ENCODE results near the gene TK2.
A peak's percentile ranks its signal among the peaks of the same experiment; 100 is the strongest.
"Not testable (repeated sequence)": the region's sequence is repeated elsewhere in the genome, so short reads cannot be mapped to it uniquely, and the experiment has no call there.

TK2 gene

GRCh38 chr16:66519482-66520373, 30.2 kb downstream of the TK2 start:
- DNase-seq (ENCODE audit: low spot score), result no peak

DNA sequence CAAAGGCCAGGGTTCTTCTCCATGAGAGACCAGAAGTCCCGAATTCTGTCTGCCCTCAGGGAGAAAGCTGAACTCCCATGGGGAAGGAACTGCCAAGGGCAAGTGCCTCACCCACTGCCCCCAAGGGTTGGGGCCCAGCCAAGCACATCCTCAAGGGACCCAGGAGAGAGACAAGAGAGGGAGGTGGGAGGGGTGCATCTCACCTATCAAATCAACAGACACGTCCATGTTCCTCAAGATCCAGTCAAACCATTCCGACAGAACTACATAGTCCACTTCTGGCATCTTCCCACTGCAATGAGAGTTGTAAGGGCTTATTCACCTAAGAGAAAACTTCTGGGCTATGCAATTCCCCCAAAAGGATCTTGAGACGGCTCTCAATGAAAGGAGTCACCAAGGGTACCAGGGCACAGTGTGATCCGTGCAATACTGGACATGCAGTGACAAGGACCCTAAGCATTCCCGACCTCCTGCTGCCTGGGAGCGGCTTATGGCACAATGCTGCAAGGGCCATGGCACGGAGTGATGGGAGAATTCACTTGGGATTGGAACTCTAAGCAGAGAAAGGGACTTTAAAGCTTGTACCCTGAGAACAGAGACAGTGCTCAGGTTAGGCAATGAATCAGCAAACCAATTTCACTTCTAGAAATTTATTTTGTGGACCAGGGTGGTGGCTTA, 32.2 kb downstream of the TK2 start:
- no peak for DNase-seq (ENCODE audit: low spot score)

GRCh38 chr16:66516808-66517585, 32.9 kb downstream of the TK2 start:
- peak; percentile 97 for DNase-seq (ENCODE audit: low spot score)

DNA sequence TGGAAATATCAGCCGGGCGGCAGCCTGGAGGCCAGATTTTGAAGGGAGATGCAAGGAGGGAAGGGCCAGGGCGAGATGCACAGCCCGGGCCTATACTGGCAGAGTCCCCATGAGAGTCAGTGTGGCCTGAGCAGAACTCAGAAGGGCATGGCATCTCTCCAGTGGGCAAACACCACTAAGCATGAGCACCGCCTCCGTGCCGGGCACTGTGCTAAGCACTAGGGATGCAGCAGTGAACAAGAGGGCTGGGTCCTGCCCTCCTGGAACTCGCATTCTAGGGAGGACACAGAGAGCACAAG, 33.5 kb downstream of the TK2 start:
- no peak for DNase-seq (ENCODE audit: low spot score)

DNA sequence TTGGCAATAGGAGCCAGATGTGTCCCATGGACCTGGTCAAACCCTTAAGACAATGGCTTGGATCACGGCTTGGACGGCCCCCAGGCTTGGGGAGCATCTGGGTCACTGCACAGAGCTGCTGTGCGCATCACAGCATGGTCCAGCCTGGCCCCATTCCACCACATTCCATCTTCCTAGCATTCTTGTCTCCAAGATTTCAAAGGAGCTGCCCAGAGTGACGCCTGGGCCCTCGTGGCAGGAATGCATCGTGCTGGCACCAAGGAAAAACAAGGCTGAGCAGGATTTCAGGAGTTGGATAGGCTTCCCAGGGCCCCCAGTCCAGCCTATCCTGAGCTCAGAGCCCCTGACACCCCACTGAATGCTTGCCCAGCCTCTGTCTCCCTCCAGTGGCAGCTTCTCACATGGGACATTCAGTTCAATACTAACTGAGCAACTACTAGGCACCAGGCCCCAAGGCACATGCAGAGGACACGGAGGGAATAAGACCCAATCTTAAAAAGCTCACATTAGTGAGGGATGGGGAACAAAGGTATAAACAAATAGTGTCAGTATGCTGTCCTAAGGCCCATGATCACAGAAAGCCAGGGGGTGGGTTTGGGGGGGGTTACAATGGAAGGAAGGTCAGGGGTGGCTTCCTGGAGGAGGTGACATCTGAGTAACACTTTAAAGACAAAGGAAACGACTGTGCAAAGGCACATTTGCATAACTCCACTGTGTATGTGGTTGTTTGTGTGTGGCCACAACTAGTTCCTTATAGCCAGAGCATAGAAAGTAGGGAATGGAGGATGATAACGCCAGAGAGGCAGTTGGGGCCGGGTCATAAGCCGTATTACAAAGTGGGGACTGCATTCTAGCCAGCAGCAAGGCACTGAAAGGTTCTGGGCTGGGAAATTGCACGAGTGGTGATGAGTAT, 34.1 kb downstream of the TK2 start:
- peak; percentile 57 for DNase-seq (ENCODE audit: low spot score)

GRCh38 chr16:66514980-66515595, 34.8 kb downstream of the TK2 start:
- DNase-seq (ENCODE audit: low spot score), result not testable (repeated sequence)

GRCh38 chr16:66514391-66514790, 35.5 kb downstream of the TK2 start:
- DNase-seq (ENCODE audit: low spot score), result not testable (repeated sequence)

GRCh38 chr16:66513111-66513723, 36.7 kb downstream of the TK2 start:
- no peak for DNase-seq (ENCODE audit: low spot score)

GRCh38 chr16:66512272-66513110, 37.4 kb downstream of the TK2 start:
- DNase-seq (ENCODE audit: low spot score), result no peak

GRCh38 chr16:66511602-66512271, 38.2 kb downstream of the TK2 start:
- no peak for DNase-seq (ENCODE audit: low spot score)

DNA sequence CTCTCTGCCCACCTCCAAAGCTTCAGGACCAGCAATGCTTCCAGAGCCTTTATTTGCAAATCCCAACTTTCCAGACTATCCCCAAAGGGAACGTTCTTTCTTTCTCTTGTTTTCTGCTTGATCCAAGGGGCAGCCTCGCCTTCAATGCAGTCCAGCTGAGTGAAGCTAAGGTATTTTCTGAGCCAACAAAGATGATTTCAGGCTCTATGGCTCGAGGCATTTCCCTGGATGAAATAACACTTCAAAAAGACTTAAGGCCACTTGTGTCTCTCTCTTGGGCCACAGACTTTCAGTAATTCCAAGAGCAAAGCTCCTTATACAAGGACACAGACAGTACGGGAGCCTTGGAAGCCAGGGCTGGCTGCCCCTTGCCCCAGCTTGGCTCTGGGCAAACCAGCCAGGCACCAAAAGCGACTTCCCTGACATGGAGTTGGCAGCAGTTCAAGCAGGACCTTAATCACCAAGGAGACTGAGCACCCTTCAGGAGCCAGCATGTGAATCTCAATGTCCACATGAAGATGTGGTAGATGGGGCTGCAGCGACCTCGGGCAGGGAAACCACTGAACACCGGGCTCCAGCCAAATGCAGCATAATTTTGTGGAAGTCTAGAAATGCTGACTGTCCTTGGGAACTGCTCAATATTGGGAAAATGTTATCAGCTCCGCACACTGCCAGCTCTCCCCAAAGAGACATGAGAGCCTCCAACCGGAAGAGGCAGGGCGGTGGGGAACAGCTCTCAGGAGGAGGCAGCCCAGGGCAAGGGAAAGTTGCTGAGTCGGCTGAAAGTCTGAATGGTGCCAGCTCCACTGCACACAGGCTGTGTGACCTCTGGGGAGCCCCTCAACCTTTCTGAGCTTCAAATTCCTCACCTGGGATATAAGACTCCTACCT, 39.0 kb downstream of the TK2 start:
- DNase-seq (ENCODE audit: low spot score), result peak; percentile 62

DNA sequence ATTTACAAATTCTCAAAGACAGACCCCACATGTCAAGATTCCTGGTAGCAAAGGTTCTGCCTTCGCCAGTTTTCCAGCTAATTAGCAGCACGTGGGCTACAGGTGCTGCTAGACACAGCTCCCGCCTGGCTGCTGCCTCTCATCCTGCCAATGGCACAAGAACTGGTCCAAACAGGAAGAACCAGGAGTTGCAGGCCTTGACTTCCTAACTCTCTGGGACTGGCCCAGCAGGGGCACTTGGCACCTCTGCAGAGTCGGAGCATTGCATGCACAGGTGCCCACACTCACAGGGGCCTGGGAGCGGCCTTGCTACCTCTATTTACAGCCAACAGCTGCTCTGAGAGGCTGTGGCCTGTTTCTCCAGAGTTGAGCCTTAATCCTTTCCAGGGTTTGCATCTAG, 39.6 kb downstream of the TK2 start:
- DNase-seq (ENCODE audit: low spot score), result no peak

DNA sequence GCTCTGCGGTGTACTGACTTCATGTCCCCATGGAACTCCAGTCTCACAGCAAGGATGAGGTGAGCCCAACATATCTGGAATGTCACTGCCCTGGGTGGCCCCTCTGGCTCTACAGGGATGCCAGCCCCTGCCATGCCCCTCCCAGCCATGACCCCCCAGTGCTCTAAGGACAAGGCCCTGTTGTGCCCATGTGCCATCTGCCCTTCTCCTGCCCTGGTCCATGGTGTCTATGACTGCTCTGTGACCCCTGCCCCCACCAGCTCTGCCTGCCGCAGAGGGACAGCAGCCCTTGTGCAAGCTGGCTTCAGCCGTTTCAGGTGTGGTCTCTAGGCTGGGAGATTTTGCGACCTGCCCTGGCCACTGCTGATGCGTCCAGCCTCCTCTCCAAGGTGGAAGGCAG, 40.3 kb downstream of the TK2 start:
- no peak for DNase-seq (ENCODE audit: low spot score)

DNA sequence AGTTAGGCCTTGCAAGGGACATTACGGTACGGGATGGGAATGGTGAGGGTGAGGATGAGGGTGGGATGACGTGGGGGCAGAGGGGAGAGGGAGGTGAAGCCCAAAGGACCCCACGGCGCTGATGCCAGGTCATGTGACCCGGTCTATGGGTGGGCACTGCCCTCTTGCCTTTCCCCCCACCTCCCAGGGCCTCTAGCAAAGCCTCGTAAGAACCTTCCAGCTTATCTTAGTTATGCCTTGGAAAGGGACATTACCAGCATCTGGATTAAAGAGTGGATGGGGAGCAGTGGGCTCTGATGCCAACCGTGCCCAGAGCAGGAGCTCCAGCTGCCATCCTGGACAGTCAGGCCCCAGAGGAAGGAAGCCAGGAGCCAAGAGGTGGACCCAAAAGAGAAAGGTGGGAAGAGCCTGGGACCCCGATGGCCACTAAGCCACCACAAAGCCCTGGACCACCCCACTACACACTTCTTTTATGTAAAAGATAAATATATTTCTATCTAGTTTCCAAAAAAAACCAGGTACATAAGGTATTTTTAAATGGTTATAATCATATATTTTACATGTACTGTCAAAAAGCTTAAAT, 40.9 kb downstream of the TK2 start:
- no peak for DNase-seq (ENCODE audit: low spot score)

GRCh38 chr16:66508248-66508913, 41.5 kb downstream of the TK2 start:
- DNase-seq (ENCODE audit: low spot score), result no peak

- DNase-seq (ENCODE audit: low spot score), result no peak
Observed at GRCh38 chr16:66507731-66508239, 42.1 kb downstream of the TK2 start.

GRCh38 chr16:66503612-66504011, 46.3 kb downstream of the TK2 start:
- DNase-seq (ENCODE audit: low spot score), result no peak

All from Ammon's horn (tissue), 1 donor.